ENCODE data around the gene BAX. TPM values are rescaled to one million over a fixed set of nuclear protein-coding genes. Genes with fewer than 3 reads are reported as not detected.

BAX gene
- total RNA-seq, 4 donors from 2014 or later, result 7.9 to 21.8 (median 18.0) TPM

DNA sequence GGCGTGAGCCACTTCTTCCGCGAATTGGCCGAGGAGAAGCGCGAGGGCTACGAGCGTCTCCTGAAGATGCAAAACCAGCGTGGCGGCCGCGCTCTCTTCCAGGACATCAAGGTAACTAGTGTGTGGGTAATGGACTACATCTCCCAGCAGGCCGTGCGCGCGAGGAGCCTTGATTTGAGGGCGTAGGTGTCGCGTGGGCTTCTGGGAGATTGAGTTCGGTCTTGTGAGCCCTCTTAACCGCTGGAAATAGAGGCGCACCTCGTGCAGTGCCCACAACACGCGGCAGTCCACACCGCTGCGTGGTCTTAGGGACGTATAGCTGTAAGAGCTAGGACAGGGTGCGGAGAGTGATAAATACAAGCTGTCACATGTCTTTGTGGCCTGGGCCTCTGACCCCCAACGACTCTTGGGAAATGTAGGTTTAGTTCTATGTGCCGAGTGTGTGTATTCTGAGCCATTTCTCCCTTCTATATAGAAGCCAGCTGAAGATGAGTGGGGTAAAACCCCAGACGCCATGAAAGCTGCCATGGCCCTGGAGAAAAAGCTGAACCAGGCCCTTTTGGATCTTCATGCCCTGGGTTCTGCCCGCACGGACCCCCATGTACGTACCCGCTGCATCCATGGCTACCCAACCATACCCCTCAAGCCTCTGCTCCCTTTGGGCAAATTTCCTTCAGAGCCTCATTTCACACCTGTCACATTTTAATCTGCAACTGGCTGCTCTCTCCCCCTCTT lies 11.3 kb downstream of the BAX start:
- in situ Hi-C loops (cut with MboI; ENCODE audit: low sequenced_read_pairs in 4 of 4), result loop anchor here in 2 of 4 donors (10.0 to 25.0 kb wide), 2 partner anchors 91 to 104 kb away; partner anchors contain the start of genes PPP1R15A (in 2 of the 2) and PLEKHA4 (in 1 of the 2)
- peaks cover 35 to 48% of the 10 kb centered on the region in 2 donors for H3K4me1 ChIP-seq
- ATAC-seq, result peak; percentile 65 to 70
- DNase-seq, result peak; percentile 89 to 93
- TF ChIP-seq, protein P1, sequence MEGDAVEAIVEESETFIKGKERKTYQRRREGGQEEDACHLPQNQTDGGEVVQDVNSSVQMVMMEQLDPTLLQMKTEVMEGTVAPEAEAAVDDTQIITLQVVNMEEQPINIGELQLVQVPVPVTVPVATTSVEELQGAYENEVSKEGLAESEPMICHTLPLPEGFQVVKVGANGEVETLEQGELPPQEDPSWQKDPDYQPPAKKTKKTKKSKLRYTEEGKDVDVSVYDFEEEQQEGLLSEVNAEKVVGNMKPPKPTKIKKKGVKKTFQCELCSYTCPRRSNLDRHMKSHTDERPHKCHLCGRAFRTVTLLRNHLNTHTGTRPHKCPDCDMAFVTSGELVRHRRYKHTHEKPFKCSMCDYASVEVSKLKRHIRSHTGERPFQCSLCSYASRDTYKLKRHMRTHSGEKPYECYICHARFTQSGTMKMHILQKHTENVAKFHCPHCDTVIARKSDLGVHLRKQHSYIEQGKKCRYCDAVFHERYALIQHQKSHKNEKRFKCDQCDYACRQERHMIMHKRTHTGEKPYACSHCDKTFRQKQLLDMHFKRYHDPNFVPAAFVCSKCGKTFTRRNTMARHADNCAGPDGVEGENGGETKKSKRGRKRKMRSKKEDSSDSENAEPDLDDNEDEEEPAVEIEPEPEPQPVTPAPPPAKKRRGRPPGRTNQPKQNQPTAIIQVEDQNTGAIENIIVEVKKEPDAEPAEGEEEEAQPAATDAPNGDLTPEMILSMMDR (IDR thresholded peaks at IDR 0.05 in 4 of 5, conservative IDR thresholded peaks at IDR 0.05 in 1 of 5), result no peak
- TF ChIP-seq POLR2A (IDR thresholded peaks at IDR 0.05), result no peak
- H3K9me3 ChIP-seq, result no peaks in the 10 kb centered on the region
- intact Hi-C loops (cut with DNase I; ENCODE audit: low total_unique reads), result loop anchor here (1.0 to 5.0 kb wide), 3 partner anchors 27 to 169 kb away; partner anchors contain the start of genes GYS1, PPP1R15A and RUVBL2
- peak overlapping the region; percentile 89 to 99 (median 98) for H3K27ac ChIP-seq
- H3K27me3 ChIP-seq, result no peaks in the 10 kb centered on the region
- H3K36me3 ChIP-seq, result peaks cover 0 to 35% of the 10 kb centered on the region in 2 donors
- peak overlapping the region; percentile 95 to 97 (median 96) for H3K4me3 ChIP-seq

DNA sequence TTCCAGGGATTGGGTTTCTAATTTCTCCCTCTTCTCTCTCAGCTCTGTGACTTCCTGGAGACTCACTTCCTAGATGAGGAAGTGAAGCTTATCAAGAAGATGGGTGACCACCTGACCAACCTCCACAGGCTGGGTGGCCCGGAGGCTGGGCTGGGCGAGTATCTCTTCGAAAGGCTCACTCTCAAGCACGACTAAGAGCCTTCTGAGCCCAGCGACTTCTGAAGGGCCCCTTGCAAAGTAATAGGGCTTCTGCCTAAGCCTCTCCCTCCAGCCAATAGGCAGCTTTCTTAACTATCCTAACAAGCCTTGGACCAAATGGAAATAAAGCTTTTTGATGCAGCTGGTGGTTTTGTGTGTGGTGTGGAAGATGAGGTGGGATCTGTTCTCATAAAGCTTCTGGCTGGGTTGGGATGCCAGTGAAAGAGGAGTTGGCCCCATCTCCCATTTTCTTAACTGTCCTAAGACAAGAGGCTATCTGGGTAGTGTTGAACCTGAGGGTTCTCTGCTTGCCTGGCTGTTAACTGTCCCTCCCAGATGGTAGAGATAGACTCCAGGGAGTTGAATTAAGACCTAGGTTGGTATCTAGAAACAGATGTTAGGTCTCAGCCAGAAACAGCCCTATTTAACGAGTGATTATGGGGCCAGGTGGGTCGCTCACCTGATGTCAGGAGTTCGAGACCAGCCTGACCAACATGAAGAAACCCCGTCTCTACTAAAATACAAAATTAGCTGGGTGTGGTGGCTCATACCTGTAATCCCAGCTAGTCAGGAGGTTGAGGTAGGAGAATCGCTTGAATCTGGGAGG lies 12.1 kb downstream of the BAX start:
- TF ChIP-seq, protein P1 (IDR thresholded peaks at IDR 0.05 in 4 of 5, conservative IDR thresholded peaks at IDR 0.05 in 1 of 5), result no peak
- no peak for TF ChIP-seq POLR2A (IDR thresholded peaks at IDR 0.05)
- in situ Hi-C loops (cut with MboI; ENCODE audit: low sequenced_read_pairs in 4 of 4), result loop anchor here in 2 of 4 donors (10.0 to 25.0 kb wide), 2 partner anchors 92 to 104 kb away; partner anchors contain the start of genes PPP1R15A (in 2 of the 2) and PLEKHA4 (in 1 of the 2)
- Histone ChIP-seq H3K4me3 (peak overlapping the region; percentile 95 to 97 (median 96)), H3K27ac (peak overlapping the region; percentile 89 to 99 (median 98)), H3K9me3 (no peaks in the 10 kb centered on the region), H3K36me3 (peaks cover 0 to 35% of the 10 kb centered on the region in 2 donors), H3K27me3 (no peaks in the 10 kb centered on the region), H3K4me1 (peaks cover 35 to 48% of the 10 kb centered on the region in 2 donors)
- DNase-seq (peak in 1 of 2 donors; percentile 37), ATAC-seq (no peak)
- intact Hi-C loops (cut with DNase I; ENCODE audit: low total_unique reads), result loop anchor here (5.0 kb wide), 1 partner anchor 169 kb away; no protein-coding TSS in a partner anchor

DNA sequence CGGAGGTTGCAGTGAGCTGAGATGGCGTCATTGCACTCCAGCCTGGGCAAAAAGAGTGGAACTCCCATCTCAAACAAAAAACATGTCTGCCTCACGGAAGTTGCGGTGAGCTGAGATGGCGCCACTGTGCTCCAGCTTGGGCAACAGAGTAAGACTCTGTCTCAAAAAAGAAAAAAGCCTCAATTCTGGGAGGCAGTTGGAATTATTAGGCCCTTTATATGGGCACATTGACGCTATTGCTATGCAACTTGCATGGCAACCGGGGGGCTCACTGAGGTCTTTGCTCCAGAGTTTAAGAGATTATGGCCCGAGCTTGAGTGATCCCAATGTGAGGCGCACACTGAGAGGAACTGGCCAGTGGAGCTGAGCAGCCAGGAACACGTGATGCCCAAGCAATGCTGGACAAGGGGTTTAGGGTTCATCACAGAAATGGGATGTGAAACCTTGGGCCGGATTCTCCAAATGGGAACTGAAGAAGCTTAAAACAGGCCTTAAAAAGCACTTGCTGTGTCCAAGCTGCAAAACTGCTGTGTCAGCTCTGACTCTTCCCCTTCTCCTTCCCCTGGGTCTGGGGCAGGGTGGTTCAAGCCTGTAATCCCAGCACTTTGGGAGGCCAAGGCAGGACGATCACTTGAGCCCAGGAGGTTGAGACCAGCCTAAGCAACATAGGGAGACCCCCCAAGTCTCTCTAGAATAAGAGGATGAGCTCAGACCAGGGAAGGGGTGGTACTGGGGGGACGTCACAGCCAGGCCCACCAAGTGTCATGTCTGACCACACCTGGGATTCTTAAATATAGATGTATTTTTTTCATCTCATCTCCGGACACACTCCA lies 12.9 kb downstream of the BAX start:
- peak in 1 of 2 donors; percentile 13 for TF ChIP-seq POLR2A (IDR thresholded peaks at IDR 0.05)
- TF ChIP-seq, protein P1 (IDR thresholded peaks at IDR 0.05 in 4 of 5, conservative IDR thresholded peaks at IDR 0.05 in 1 of 5), result no peak
- ATAC-seq (no peak), DNase-seq (peak; percentile 52 to 56)
- no peaks in the 10 kb centered on the region for H3K27me3 ChIP-seq
- intact Hi-C loops (cut with DNase I; ENCODE audit: low total_unique reads) (loop anchor here (5.0 kb wide), 1 partner anchor 170 kb away; no protein-coding TSS in a partner anchor), in situ Hi-C loops (cut with MboI; ENCODE audit: low sequenced_read_pairs in 4 of 4) (loop anchor here in 2 of 4 donors (10.0 to 25.0 kb wide), 2 partner anchors 93 to 105 kb away; partner anchors contain the start of genes PPP1R15A (in 2 of the 2) and PLEKHA4 (in 1 of the 2))
- peak overlapping the region in 3 of 4 donors; percentile 2 to 96 (median 95) for H3K4me3 ChIP-seq
- peak overlapping the region; percentile 89 to 99 (median 98) for H3K27ac ChIP-seq
- H3K9me3 ChIP-seq, result no peaks in the 10 kb centered on the region
- peaks cover 0 to 43% of the 10 kb centered on the region in 2 donors for H3K36me3 ChIP-seq
- peaks cover 35 to 48% of the 10 kb centered on the region in 2 donors for H3K4me1 ChIP-seq

Measured in gastrocnemius medialis (tissue), 4 donors.